LNCAP (cell line): ENCODE data around the gene DAAM1.

Experiments used
- CTCF ChIP-seq: fragments of 450-650 bp; IDR thresholded peaks from 2 replicates; pipeline ENCODE4 v1.5.1; 2017; ENCODE audit warnings: mild to moderate bottlenecking

The DAAM1 gene

GRCh38 chr14:59389936-59390335, 201.5 kb downstream of the DAAM1 start:
- no peak for TF ChIP-seq CTCF

DNA sequence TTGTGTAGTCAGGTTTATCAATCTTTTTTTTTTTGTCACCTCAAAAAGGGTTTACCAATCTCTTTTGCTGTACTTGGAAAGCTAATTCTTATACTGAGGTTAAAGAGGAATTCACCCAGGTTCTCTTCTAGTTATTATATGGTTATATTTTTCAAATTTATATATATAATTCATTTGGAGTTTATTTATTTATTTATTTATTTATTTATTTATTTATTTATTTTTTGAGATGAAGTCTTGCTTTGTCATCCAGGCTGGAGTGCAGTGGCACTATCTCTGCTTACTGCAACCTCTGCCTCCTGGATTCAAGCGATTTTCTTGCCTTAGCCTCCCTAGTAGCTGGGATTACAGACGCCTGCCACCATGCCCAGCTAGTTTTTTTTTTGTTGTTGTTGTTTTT, 202.9 kb downstream of the DAAM1 start:
- no peak for TF ChIP-seq CTCF

DNA sequence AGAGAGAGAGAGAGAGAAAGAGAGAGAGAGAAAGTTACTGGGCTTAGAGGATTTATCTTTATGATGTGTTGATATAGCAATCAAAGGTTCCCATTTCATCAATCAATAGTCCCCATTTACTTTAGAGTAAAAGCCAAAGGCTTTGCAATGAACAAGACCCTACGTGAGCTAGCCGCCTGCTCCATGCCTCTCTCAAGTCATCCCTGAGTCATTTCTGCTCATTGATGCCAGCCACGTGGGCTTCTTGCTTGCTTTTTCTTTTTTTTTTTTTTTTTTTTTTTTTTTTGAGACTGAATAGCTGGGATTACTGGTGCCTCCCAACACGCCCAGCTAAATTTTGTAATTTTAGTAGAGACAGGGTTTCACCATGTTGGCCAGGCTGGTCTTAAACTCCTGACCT, 205.8 kb downstream of the DAAM1 start:
- no peak for TF ChIP-seq CTCF

DNA sequence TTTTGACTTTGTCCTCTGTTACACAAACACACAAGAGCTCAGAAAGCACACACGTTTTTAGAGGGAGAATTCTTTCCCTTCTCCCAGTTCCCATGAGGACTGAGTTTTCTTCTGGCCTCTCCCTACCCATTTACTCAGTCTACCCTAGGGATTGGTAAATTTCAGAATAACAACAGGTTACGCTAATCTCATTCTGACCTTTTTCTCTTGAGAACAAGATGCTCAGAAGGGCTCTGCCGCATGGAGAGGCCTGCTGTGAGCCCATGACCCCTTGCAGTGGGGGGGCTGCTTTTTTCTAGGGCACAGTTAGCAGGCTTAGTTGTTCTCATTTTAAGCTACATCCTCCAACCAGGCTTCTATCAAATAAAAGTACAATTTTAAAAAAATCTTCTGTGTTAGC, 207.2 kb downstream of the DAAM1 start:
- TF ChIP-seq CTCF: no peak

DNA sequence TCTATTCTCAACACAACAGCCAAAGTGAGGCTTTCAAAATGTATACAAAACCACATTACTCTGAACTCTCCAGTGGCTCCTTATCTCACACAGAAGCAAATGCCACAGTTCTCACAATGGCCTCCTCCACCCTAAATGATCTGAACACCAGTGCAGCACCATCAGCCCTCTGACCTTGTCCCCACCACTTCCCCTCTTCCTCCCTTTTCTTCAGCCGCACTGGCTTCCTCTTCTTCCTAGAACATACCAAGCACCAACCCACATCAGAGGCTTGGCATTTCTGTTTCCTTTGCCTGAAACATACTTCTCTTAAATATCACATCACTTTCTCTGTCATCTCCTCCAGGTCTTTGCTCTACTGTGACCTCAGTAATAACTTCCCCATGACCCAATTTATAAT, 210.4 kb downstream of the DAAM1 start:
- TF ChIP-seq CTCF: no peak

DNA sequence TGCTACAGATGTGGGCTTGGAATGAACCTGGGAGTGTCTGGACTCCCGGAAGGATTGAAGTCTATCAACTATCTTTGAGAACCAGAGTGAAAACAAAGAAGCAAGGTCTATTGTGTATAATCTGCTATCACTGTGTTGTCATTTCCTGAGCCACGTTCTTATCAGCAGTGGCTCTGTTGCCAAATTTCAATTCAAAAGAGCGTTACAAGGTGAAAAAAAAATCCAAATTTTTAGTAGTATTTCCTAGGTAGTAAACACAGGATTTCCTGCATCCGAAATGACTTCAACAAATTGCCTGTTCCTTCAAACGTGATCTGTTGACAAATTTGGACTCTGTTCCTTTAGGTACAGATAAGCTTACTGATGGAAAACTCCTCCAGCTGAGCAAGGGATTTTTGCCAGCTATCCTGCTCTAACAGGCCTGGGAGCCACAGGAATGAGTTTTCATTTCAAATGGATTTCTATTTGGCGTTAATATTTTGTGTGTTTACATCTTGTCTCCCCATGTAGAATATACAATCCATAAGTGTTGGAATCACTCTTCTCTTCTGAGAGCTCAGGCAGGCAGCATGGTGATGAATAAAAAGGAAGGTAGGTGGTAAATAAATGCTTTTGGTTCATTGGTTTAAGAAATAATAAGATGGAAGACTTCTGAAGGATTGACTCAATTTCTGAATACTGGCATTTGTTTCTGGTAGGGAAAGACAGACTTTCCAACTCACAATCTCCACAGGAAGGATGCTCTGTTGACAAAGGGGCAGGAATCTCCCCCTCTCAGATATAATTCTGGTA, 218.2 kb downstream of the DAAM1 start:
- no peak for TF ChIP-seq CTCF

DNA sequence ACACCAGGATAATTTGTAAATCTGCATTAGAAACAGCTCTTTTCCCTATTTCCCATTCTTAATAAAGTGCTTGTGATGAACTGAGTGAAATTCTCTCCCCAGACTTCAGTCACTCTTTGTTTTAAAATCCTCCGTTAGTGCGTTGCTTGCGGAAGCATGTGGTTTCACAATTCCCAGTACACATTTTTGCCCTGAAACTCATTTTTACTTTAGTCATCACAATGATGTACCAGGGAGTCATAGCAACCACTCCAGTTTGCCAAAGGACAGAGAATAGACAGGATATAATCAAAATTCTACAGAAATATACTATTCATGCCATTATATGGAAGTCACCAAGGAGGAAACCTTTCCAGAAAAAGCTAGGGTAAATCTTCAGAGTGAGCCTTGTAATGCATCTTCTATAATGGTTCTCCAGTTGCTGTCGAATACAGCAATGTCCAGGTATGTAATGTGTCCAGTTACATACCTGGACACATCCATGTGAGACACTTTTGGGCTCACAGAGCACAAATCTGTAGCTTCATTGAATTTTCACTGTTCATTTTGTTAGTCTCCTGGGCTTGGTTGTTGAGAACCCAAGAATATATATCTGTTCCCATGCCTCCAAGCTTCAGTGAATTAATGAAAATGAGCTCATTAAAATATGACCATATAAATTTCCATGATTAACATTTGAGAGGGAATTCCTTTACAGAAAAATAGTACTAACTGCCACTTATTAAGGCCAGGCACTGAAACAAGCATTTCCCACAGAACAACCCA, 219.0 kb downstream of the DAAM1 start:
- no peak for TF ChIP-seq CTCF
